Myometrial cell (primary cell): ENCODE data around the gene DELE1. TPM values are rescaled to one million over a fixed set of nuclear protein-coding genes. Genes with fewer than 3 reads are reported as not detected.

ENCODE experiments used
- total RNA-seq: library from RNA; depleted of rRNA; stranded (reverse); fragments of >200 nt; gene quantifications from 2 replicates; pipeline ENCODE4 v1.2.3, GENCODE V29; 2015

Gene DELE1
- 34.9 and 46.6 TPM in 2 replicates for total RNA-seq

GRCh38 chr5:141923448-141924313 lies at the start of gene DELE1:
DELE1 (plus strand) TSS chr5:141923871; CDS start chr5:141923942, 71 bp downstream.

GRCh38 chr5:141878186-141878710 lies 45.4 kb upstream of the DELE1 start, which contains the start of gene PCDH1:
PCDH1 (minus strand) TSS chr5:141878410; CDS start chr5:141878262, 148 bp downstream.

GRCh38 chr5:141958113-141958512 lies 34.4 kb downstream of the DELE1 start, which contains the start of gene PCDH12:
PCDH12 (minus strand) TSS chr5:141958202; CDS start chr5:141957851, 351 bp downstream.

GRCh38 chr5:141968914-141969608 lies 45.4 kb downstream of the DELE1 start, which contains the start of gene RNF14:
RNF14 (plus strand) TSS chr5:141969105; CDS start chr5:141973589, 4,484 bp downstream.

Other genes with a start within 250 kb of the DELE1 start
- gene ARAP3, start 241.6 kb upstream of the DELE1 start, total RNA-seq = 10.1 and 11.5 TPM in 2 replicates
- not detected in 2 replicates for gene PCDH1, start 45.5 kb upstream of the DELE1 start, total RNA-seq
- gene PCDH12, start 34.3 kb downstream of the DELE1 start, total RNA-seq = 0.18 and 0.29 TPM in 2 replicates
- gene RNF14, start 45.2 kb downstream of the DELE1 start, total RNA-seq = 54.6 and 57.9 TPM in 2 replicates
- gene GNPDA1, start 89.2 kb downstream of the DELE1 start, total RNA-seq = 27.1 and 44.4 TPM in 2 replicates
- 43.2 and 73.5 TPM in 2 replicates for gene NDFIP1, start 184.9 kb downstream of the DELE1 start, total RNA-seq